ENCODE data around the gene MMP10.

Gene MMP10

GRCh38 chr11:102798012-102798746 is 17.8 kb upstream of the MMP10 start, which contains the start of gene MMP1:
MMP1 (minus strand) TSS chr11:102798160; CDS start chr11:102798092, 68 bp downstream.
- Histone ChIP-seq H2AFZ (ENCODE audit: low read depth, low read length) (no peak within 1 kb of the TSS), H3K4me3 (ENCODE audit: low read length) (no peak within 1 kb of the TSS), H3K9me3 (ENCODE audit: low read length) (no peaks in the 10 kb centered on the region), H3K27me3 (ENCODE audit: insufficient read depth, low read length) (no peaks in the 10 kb centered on the region), H3K4me1 (ENCODE audit: insufficient read depth, low read length) (no peaks in the 10 kb centered on the region), H3K36me3 (ENCODE audit: insufficient read depth, low read length) (no peaks in the 10 kb centered on the region)

GRCh38 chr11:102794382-102794781 is 14.0 kb upstream of the MMP10 start:
- no peaks in the 10 kb centered on the region for H3K4me1 ChIP-seq (ENCODE audit: insufficient read depth, low read length)
- no peak overlapping the region for H3K4me3 ChIP-seq (ENCODE audit: low read length)

GRCh38 chr11:102793677-102794290 is 13.4 kb upstream of the MMP10 start:
- Histone ChIP-seq H3K27me3 (ENCODE audit: insufficient read depth, low read length) (no peaks in the 10 kb centered on the region), H3K36me3 (ENCODE audit: insufficient read depth, low read length) (no peaks in the 10 kb centered on the region), H3K4me1 (ENCODE audit: insufficient read depth, low read length) (no peaks in the 10 kb centered on the region), H2AFZ (ENCODE audit: low read depth, low read length) (no peak overlapping the region), H3K4me3 (ENCODE audit: low read length) (no peak overlapping the region), H3K9me3 (ENCODE audit: low read length) (no peaks in the 10 kb centered on the region)

More at GRCh38 chr11:102794382-102794781, 14.0 kb upstream of the MMP10 start:
- Histone ChIP-seq H3K36me3 (ENCODE audit: insufficient read depth, low read length) (no peaks in the 10 kb centered on the region), H3K9me3 (ENCODE audit: low read length) (no peaks in the 10 kb centered on the region), H3K27me3 (ENCODE audit: insufficient read depth, low read length) (no peaks in the 10 kb centered on the region), H2AFZ (ENCODE audit: low read depth, low read length) (no peak overlapping the region)

GRCh38 chr11:102792604-102793003 is 12.2 kb upstream of the MMP10 start:
- Histone ChIP-seq H2AFZ (ENCODE audit: low read depth, low read length) (no peak overlapping the region), H3K36me3 (ENCODE audit: insufficient read depth, low read length) (no peaks in the 10 kb centered on the region), H3K4me1 (ENCODE audit: insufficient read depth, low read length) (no peaks in the 10 kb centered on the region), H3K27me3 (ENCODE audit: insufficient read depth, low read length) (no peaks in the 10 kb centered on the region), H3K9me3 (ENCODE audit: low read length) (no peaks in the 10 kb centered on the region), H3K4me3 (ENCODE audit: low read length) (no peak overlapping the region)

- Histone ChIP-seq H3K9me3 (ENCODE audit: low read length) (no peaks in the 10 kb centered on the region), H2AFZ (ENCODE audit: low read depth, low read length) (no peak overlapping the region), H3K36me3 (ENCODE audit: insufficient read depth, low read length) (no peaks in the 10 kb centered on the region), H3K4me1 (ENCODE audit: insufficient read depth, low read length) (no peaks in the 10 kb centered on the region), H3K27me3 (ENCODE audit: insufficient read depth, low read length) (no peaks in the 10 kb centered on the region), H3K4me3 (ENCODE audit: low read length) (no peak overlapping the region)
Measured at GRCh38 chr11:102791271-102792036, 11.0 kb upstream of the MMP10 start.

- no peak overlapping the region for H3K4me3 ChIP-seq (ENCODE audit: low read length)
- H3K36me3 ChIP-seq (ENCODE audit: insufficient read depth, low read length), result no peaks in the 10 kb centered on the region
- H3K9me3 ChIP-seq (ENCODE audit: low read length), result no peaks in the 10 kb centered on the region
- no peak overlapping the region for H2AFZ ChIP-seq (ENCODE audit: low read depth, low read length)
- no peaks in the 10 kb centered on the region for H3K4me1 ChIP-seq (ENCODE audit: insufficient read depth, low read length)
- no peaks in the 10 kb centered on the region for H3K27me3 ChIP-seq (ENCODE audit: insufficient read depth, low read length)
Measured at GRCh38 chr11:102788334-102788995, 8.0 kb upstream of the MMP10 start.

GRCh38 chr11:102784380-102784779 is 4.0 kb upstream of the MMP10 start:
- H3K36me3 ChIP-seq (ENCODE audit: insufficient read depth, low read length), result no peaks in the 10 kb centered on the region
- no peak overlapping the region for H3K4me3 ChIP-seq (ENCODE audit: low read length)
- H3K27me3 ChIP-seq (ENCODE audit: insufficient read depth, low read length), result no peaks in the 10 kb centered on the region
- no peaks in the 10 kb centered on the region for H3K9me3 ChIP-seq (ENCODE audit: low read length)
- peaks cover 15% of the 10 kb centered on the region for H3K4me1 ChIP-seq (ENCODE audit: insufficient read depth, low read length)
- no peak overlapping the region for H2AFZ ChIP-seq (ENCODE audit: low read depth, low read length)

GRCh38 chr11:102783720-102784119 is 3.3 kb upstream of the MMP10 start:
- Histone ChIP-seq H3K4me3 (ENCODE audit: low read length) (no peak overlapping the region), H3K4me1 (ENCODE audit: insufficient read depth, low read length) (peaks cover 16% of the 10 kb centered on the region), H2AFZ (ENCODE audit: low read depth, low read length) (no peak overlapping the region), H3K9me3 (ENCODE audit: low read length) (no peaks in the 10 kb centered on the region), H3K27me3 (ENCODE audit: insufficient read depth, low read length) (no peaks in the 10 kb centered on the region), H3K36me3 (ENCODE audit: insufficient read depth, low read length) (no peaks in the 10 kb centered on the region)

GRCh38 chr11:102783016-102783415 is 2.6 kb upstream of the MMP10 start:
- Histone ChIP-seq H2AFZ (ENCODE audit: low read depth, low read length) (no peak overlapping the region), H3K9me3 (ENCODE audit: low read length) (no peaks in the 10 kb centered on the region), H3K27me3 (ENCODE audit: insufficient read depth, low read length) (no peaks in the 10 kb centered on the region), H3K4me1 (ENCODE audit: insufficient read depth, low read length) (peaks cover 16% of the 10 kb centered on the region), H3K36me3 (ENCODE audit: insufficient read depth, low read length) (no peaks in the 10 kb centered on the region), H3K4me3 (ENCODE audit: low read length) (no peak overlapping the region)

- H2AFZ ChIP-seq (ENCODE audit: low read depth, low read length), result no peak overlapping the region
- no peaks in the 10 kb centered on the region for H3K9me3 ChIP-seq (ENCODE audit: low read length)
- H3K4me1 ChIP-seq (ENCODE audit: insufficient read depth, low read length), result peaks cover 16% of the 10 kb centered on the region
Measured at GRCh38 chr11:102781676-102782075, 1.2 kb upstream of the MMP10 start.

GRCh38 chr11:102776454-102776853 is 4.0 kb downstream of the MMP10 start:
- Histone ChIP-seq H3K4me1 (ENCODE audit: insufficient read depth, low read length) (peaks cover 18% of the 10 kb centered on the region), H3K36me3 (ENCODE audit: insufficient read depth, low read length) (no peaks in the 10 kb centered on the region), H3K27me3 (ENCODE audit: insufficient read depth, low read length) (no peaks in the 10 kb centered on the region), H3K4me3 (ENCODE audit: low read length) (no peak overlapping the region), H3K9me3 (ENCODE audit: low read length) (no peaks in the 10 kb centered on the region), H2AFZ (ENCODE audit: low read depth, low read length) (no peak overlapping the region)

More at GRCh38 chr11:102781676-102782075, 1.2 kb upstream of the MMP10 start:
- Histone ChIP-seq H3K27me3 (ENCODE audit: insufficient read depth, low read length) (no peaks in the 10 kb centered on the region), H3K4me3 (ENCODE audit: low read length) (no peak overlapping the region), H3K36me3 (ENCODE audit: insufficient read depth, low read length) (no peaks in the 10 kb centered on the region)

GRCh38 chr11:102773386-102773785 is 7.0 kb downstream of the MMP10 start:
- Histone ChIP-seq H2AFZ (ENCODE audit: low read depth, low read length) (no peak overlapping the region), H3K9me3 (ENCODE audit: low read length) (no peaks in the 10 kb centered on the region), H3K36me3 (ENCODE audit: insufficient read depth, low read length) (no peaks in the 10 kb centered on the region), H3K4me1 (ENCODE audit: insufficient read depth, low read length) (peaks cover 5% of the 10 kb centered on the region), H3K27me3 (ENCODE audit: insufficient read depth, low read length) (no peaks in the 10 kb centered on the region), H3K4me3 (ENCODE audit: low read length) (no peak overlapping the region)

GRCh38 chr11:102771351-102771750 is 9.1 kb downstream of the MMP10 start:
- H2AFZ ChIP-seq (ENCODE audit: low read depth, low read length), result no peak overlapping the region
- no peaks in the 10 kb centered on the region for H3K36me3 ChIP-seq (ENCODE audit: insufficient read depth, low read length)
- H3K9me3 ChIP-seq (ENCODE audit: low read length), result no peaks in the 10 kb centered on the region
- H3K27me3 ChIP-seq (ENCODE audit: insufficient read depth, low read length), result no peaks in the 10 kb centered on the region
- peaks cover 5% of the 10 kb centered on the region for H3K4me1 ChIP-seq (ENCODE audit: insufficient read depth, low read length)
- H3K4me3 ChIP-seq (ENCODE audit: low read length), result no peak overlapping the region

Data from neuron (in vitro differentiated cells).